VCaP (cell line): ENCODE measurements around the gene RNF17.

Source experiments
- H3K27ac ChIP-seq: fragments of 450-650 bp; 2 replicates; pipeline ENCODE4 v1.5.1; 2017
- TF ChIP-seq, protein P1 (sequence below): fragments of 450-650 bp; conservative IDR thresholded peaks from 2 replicates; pipeline ENCODE4 v1.5.1; 2017; ENCODE audit warnings: mild to moderate bottlenecking, moderate library complexity

Gene RNF17, protein sequence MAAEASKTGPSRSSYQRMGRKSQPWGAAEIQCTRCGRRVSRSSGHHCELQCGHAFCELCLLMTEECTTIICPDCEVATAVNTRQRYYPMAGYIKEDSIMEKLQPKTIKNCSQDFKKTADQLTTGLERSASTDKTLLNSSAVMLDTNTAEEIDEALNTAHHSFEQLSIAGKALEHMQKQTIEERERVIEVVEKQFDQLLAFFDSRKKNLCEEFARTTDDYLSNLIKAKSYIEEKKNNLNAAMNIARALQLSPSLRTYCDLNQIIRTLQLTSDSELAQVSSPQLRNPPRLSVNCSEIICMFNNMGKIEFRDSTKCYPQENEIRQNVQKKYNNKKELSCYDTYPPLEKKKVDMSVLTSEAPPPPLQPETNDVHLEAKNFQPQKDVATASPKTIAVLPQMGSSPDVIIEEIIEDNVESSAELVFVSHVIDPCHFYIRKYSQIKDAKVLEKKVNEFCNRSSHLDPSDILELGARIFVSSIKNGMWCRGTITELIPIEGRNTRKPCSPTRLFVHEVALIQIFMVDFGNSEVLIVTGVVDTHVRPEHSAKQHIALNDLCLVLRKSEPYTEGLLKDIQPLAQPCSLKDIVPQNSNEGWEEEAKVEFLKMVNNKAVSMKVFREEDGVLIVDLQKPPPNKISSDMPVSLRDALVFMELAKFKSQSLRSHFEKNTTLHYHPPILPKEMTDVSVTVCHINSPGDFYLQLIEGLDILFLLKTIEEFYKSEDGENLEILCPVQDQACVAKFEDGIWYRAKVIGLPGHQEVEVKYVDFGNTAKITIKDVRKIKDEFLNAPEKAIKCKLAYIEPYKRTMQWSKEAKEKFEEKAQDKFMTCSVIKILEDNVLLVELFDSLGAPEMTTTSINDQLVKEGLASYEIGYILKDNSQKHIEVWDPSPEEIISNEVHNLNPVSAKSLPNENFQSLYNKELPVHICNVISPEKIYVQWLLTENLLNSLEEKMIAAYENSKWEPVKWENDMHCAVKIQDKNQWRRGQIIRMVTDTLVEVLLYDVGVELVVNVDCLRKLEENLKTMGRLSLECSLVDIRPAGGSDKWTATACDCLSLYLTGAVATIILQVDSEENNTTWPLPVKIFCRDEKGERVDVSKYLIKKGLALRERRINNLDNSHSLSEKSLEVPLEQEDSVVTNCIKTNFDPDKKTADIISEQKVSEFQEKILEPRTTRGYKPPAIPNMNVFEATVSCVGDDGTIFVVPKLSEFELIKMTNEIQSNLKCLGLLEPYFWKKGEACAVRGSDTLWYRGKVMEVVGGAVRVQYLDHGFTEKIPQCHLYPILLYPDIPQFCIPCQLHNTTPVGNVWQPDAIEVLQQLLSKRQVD (N-terminal part only)

DNA sequence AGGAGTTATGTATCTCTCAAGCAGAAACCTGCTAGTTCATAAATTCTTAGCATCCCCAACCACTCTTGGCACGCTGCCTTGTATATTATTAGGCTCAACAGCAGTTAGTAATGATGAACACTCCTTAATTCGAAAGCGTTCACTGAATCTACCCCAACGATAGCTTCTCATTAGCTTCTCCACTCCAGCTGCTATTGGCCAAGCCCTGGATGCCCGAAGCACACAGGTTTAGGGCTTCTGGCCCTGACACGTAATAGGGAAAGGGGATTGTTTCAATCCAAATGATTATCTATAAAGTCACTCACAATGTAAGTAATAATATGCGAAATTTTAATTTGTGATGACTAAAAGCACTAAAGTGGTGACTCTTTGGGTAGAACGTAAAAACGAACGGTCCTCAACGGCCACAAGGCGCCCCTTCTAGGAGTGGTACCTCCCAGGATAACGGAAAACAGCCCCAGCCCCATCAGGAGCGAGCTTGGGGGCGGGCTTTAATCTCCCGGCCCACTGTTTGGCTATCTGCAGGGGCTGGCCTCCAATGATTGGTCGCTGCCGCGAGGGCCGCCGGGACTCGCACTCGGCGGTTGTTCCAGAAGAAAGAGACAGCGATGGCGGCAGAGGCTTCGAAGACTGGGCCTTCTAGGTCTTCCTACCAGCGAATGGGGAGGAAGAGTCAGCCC lies at the start of gene RNF17:
RNF17 (plus strand) TSS at position 574 of the 680 bp plus-strand sequence; CDS start at position 609, 35 bp downstream.
- TF ChIP-seq, protein P1, sequence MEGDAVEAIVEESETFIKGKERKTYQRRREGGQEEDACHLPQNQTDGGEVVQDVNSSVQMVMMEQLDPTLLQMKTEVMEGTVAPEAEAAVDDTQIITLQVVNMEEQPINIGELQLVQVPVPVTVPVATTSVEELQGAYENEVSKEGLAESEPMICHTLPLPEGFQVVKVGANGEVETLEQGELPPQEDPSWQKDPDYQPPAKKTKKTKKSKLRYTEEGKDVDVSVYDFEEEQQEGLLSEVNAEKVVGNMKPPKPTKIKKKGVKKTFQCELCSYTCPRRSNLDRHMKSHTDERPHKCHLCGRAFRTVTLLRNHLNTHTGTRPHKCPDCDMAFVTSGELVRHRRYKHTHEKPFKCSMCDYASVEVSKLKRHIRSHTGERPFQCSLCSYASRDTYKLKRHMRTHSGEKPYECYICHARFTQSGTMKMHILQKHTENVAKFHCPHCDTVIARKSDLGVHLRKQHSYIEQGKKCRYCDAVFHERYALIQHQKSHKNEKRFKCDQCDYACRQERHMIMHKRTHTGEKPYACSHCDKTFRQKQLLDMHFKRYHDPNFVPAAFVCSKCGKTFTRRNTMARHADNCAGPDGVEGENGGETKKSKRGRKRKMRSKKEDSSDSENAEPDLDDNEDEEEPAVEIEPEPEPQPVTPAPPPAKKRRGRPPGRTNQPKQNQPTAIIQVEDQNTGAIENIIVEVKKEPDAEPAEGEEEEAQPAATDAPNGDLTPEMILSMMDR = no peak
- H3K27ac ChIP-seq = no peak within 1 kb of the TSS

DNA sequence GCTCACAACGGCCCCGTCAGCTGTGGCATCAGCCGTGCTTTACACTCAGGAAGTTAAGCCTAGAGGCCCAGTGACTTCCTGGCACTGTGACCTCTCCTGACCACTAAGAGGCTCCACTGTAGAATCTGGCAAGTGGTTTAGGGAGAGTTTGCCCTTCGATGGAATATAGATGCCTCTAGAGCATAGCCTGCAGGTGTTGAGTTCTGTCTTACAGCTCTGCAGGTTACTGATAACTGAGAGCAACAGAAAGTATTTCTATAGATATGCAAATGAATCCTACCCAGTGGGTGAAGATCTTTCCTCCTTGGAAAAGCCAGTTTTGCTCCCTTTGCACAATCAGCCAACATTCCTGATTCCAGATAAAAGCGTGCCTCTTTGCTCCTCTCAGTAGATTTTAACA lies 48.0 kb upstream of the RNF17 start:
- TF ChIP-seq, protein P1 = no peak
- H3K27ac ChIP-seq = no peak overlapping the region

DNA sequence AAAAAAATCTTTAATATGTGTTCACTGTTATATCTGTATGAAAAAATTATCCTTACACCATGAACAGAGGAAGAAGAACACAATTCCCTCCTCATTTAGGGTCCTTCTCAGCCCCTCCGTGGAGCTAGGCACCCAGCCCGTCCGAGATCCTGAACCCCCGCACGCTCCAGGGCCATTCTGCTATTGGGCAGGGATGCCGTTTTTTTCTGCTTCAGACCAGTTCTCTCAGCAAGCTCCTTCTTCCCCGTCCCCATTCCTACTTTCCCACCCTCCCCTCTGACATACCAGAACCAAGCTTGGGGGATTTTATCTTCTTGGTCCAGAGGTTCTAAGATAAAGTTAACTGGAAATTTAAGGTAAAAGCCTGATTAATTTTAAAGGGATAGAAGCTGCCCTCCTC lies 47.5 kb upstream of the RNF17 start:
- H3K27ac ChIP-seq = no peak overlapping the region

DNA sequence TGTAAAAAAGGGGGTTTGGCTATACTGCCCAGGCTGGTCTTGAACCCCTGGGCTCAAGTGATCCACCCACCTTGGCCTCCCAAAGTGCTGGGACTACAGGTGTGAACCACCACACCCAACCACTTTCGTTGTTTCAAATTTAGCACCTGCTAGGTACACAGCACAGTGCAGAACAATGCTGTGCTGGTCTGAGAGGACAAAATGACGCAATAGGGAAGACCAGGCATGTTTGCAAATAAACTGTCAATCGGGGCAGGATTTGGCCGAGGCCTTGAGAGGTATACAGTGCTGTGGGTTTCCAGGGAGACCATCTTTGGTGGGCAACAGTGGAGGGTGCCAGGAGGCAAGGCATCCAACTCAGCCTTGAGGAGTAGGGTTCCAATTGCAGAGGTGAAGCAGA lies 46.8 kb upstream of the RNF17 start:
- TF ChIP-seq, protein P1 = no peak
- no peak overlapping the region for H3K27ac ChIP-seq

More for the DNA sequence above, 47.5 kb upstream of the RNF17 start:
- TF ChIP-seq, protein P1 = no peak

DNA sequence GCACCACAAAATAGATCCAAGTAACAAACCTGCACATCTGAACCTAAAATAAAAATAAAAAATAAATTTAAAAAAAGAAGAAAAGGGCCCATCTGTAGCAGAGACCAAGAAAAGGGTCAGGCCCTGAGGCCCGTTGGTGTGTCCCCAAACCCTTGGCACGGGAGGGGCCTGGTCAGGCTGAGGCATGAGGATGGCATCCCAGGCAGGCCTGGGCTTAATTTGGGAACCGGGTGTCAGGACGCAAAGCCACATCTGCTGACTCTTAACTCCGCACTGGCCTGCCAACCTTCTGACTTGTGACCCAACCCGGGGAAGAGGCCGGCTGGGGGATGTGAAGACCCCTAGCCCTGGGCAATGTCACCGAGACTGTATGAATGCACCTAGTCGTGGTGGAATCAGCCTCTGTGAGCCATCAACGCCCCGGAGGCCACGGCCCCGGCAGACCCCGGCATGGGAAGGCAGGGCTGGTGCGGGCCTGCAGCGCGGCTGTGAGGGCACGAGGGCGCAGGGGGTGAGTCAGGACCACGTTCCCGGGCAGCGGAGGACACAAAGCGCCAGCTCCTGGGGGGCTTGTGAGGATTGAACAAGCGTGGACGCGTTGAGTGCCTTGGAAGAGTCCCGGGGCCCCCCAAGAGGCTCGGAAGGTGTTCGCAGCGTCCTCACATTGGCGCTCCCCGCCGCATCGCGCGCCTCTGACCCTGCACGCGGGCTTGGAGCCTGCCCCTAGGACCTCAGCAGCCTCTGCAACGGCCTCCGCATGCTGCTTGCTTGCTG lies 45.6 kb upstream of the RNF17 start:
- H3K27ac ChIP-seq = no peak overlapping the region
- TF ChIP-seq, protein P1 = no peak

DNA sequence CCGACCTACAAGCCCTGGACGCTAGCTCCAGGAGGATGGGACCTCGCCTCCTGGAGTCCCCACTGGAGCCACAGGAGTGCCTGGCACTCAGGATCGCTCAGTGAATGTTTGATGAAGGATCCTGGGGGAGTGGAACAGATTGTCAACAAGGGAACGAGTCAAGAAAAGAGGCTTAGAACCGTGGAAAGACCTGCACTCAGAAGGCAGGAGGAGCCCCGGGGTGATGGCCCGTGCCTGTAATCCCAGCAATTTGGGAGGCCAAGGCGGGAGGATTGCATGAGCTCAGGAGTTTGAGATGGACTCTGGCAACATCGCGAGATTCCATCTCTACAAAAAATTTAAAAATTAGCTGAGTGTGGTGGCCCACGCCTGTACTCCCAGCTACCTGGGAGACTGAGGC lies 44.8 kb upstream of the RNF17 start:
- TF ChIP-seq, protein P1 = no peak
- no peak overlapping the region for H3K27ac ChIP-seq
